HepG2 (cell line): ENCODE data around the gene HS3ST5. TPM values are rescaled to one million over a fixed set of nuclear protein-coding genes. Genes with fewer than 3 reads are reported as not detected.
"Not testable (repeated sequence)": the region's sequence is repeated elsewhere in the genome, so short reads cannot be mapped to it uniquely, and the experiment has no call there.

Source experiments
- ATAC-seq: fragments of 200-7000 bp; cut with Tn5 transposase; 3 replicates; pipeline ENCODE4 v1.9.1; 2020; ENCODE audit warnings: mild to moderate bottlenecking, moderate library complexity
- BruUV-seq: library from RNA; stranded (reverse); fragments of 400-500 nt; replicated peaks from 2 replicates; lab custom pipeline; 2021; lab: Mats Ljungman, UMichigan
- CTCF ChIA-PET: fragments of 300-600 bp; formaldehyde crosslinking; extraction: SDS; loops from one replicate; lab custom pipeline; 2021; ENCODE audit warnings: low total read pairs, inconsistent platforms, low intra/inter-chr PET ratio; lab: Yijun Ruan, JAX
- POLR2A ChIA-PET: fragments of 350-600 bp; sonication (Branson Sonifier 250); formaldehyde crosslinking; loops from one replicate; lab custom pipeline; 2020; ENCODE audit warnings: antibody characterized with exemption, inconsistent platforms; lab: Yijun Ruan, JAX
- DNase-seq: peaks from one replicate; pipeline ENCODE4 v3.0.0-alpha.2; 2015; ENCODE audit warnings: low spot score
- FAIRE-seq: peaks from 3 replicates; lab custom pipeline; 2011; peaks lifted over from hg19 to GRCh38; lab: Jason Lieb, UNC
- H2AFZ ChIP-seq: one replicate; pipeline ENCODE4 v1.6.1; 2011; ENCODE audit warnings: low read length, inconsistent platforms
- H3K27ac ChIP-seq: fragments of 300-600 bp; 3 replicates; pipeline ENCODE4 v1.8.0; 2011; ENCODE audit warnings: mixed run types, mild to moderate bottlenecking, mixed read lengths, low read length, inconsistent platforms; ENCODE audit not compliant: insufficient read depth; ENCODE audit errors: extremely low read length
- H3K27me3 ChIP-seq, 2 experiments: fragments of 200-600 bp in 1 of 2; 2 replicates in 1 of 2; 3 replicates in 1 of 2; pipeline versions ENCODE4 v1.6.0 to v1.8.0; 2011; ENCODE audit warnings: low read length in 2 of 2, mild to moderate bottlenecking in 2 of 2, moderate library complexity in 2 of 2, inconsistent platforms in 1 of 2; ENCODE audit not compliant: insufficient read depth in 2 of 2, control insufficient read depth in 1 of 2
- H3K36me3 ChIP-seq, 2 experiments: fragments of 200-600 bp in 1 of 2; replicated peaks in 1 of 2; 2 replicates in 1 of 2; 3 replicates in 1 of 2; pipeline versions ENCODE4 v1.5.1 to v1.8.0; 2011; ENCODE audit warnings: low read length in 2 of 2, inconsistent platforms in 1 of 2; ENCODE audit not compliant: insufficient read depth in 2 of 2, control insufficient read depth in 1 of 2
- H3K4me1 ChIP-seq: 2 replicates; pipeline ENCODE4 v1.5.1; 2012; ENCODE audit warnings: low read length, inconsistent platforms; ENCODE audit not compliant: insufficient read depth
- H3K4me2 ChIP-seq: 2 replicates; pipeline ENCODE4 v1.6.0; 2011; ENCODE audit warnings: low read depth, low read length, inconsistent platforms
- H3K4me3 ChIP-seq, 3 experiments: fragments of 200-600 bp in 1 of 3; sonication (generic), shearing (Covaris generic) in 1 of 3; replicated peaks in 1 of 3; 2 replicates each; pipeline ENCODE4 v1.5.1; 2011 to 2016; ENCODE audit warnings: low read length in 3 of 3, inconsistent platforms in 2 of 3, low read depth in 2 of 3, mild to moderate bottlenecking in 2 of 3, control low read depth in 1 of 3, mixed read lengths in 1 of 3; ENCODE audit not compliant: insufficient read depth in 1 of 3
- H3K79me2 ChIP-seq: one replicate; pipeline ENCODE4 v1.6.1; 2011; ENCODE audit warnings: low read length, inconsistent platforms; ENCODE audit not compliant: insufficient read depth
- H3K9ac ChIP-seq: 2 replicates; pipeline ENCODE4 v1.6.0; 2011; ENCODE audit warnings: mild to moderate bottlenecking, low read depth, low read length, inconsistent platforms; ENCODE audit not compliant: insufficient read depth
- H3K9me3 ChIP-seq: 2 replicates; pipeline ENCODE4 v1.5.1; 2012; ENCODE audit warnings: mild to moderate bottlenecking, low read length
- H4K20me1 ChIP-seq: 2 replicates; pipeline ENCODE4 v1.6.0; 2011; ENCODE audit warnings: inconsistent platforms, mild to moderate bottlenecking, low read length, moderate library complexity; ENCODE audit not compliant: insufficient read depth
- LCORL ChIP-seq, 2 experiments: fragments of 450-650 bp in 1 of 2; sonication (generic) in 1 of 2; formaldehyde crosslinking in 1 of 2; IDR thresholded peaks; 2 replicates each; pipeline versions ENCODE4 v1.5.0 to v1.6.1; 2017 to 2020; ENCODE audit warnings: antibody characterized with exemption in 1 of 2, missing genetic modification reagents in 1 of 2
- PAX8 ChIP-seq: sonication (generic); formaldehyde crosslinking; IDR thresholded peaks from 2 replicates; pipeline ENCODE4 v1.8.0; 2022; ENCODE audit warnings: mild to moderate bottlenecking, missing genetic modification reagents, borderline replicate concordance
- TAF15 ChIP-seq: fragments of 200-400 bp; formaldehyde crosslinking; IDR thresholded peaks from one replicate; pipeline ENCODE4 v1.6.1; 2018; ENCODE audit warnings: mild to moderate bottlenecking, low read depth, low read length; ENCODE audit not compliant: poor library complexity, severe bottlenecking
- U2AF2 ChIP-seq: fragments of 200-400 bp; formaldehyde crosslinking; IDR thresholded peaks from 2 replicates; pipeline ENCODE4 v1.6.1; 2017; ENCODE audit warnings: low read depth, mild to moderate bottlenecking, low read length
- ZFP36 ChIP-seq: fragments of 150-350 bp; IDR thresholded peaks from 2 replicates; pipeline ENCODE4 v1.6.1; 2018; ENCODE audit warnings: borderline replicate concordance, low read length, low read depth; ENCODE audit not compliant: partially characterized antibody
- ZNF230 ChIP-seq: sonication (generic); formaldehyde crosslinking; IDR thresholded peaks from 2 replicates; pipeline ENCODE4 v1.4.0; 2020; ENCODE audit warnings: mild to moderate bottlenecking, missing genetic modification reagents
- ZNF572 ChIP-seq: sonication (generic); formaldehyde crosslinking; IDR thresholded peaks from 2 replicates; pipeline ENCODE4 v1.5.1; 2020; ENCODE audit warnings: mild to moderate bottlenecking, missing genetic modification reagents
- ZNF781 ChIP-seq: sonication (generic); formaldehyde crosslinking; IDR thresholded peaks from 2 replicates; pipeline ENCODE4 v1.5.1; 2020; ENCODE audit warnings: borderline replicate concordance, mild to moderate bottlenecking, missing genetic modification reagents; ENCODE audit errors: not compliant biosample characterization
- ZNF841 ChIP-seq: sonication (generic); formaldehyde crosslinking; IDR thresholded peaks from 2 replicates; pipeline ENCODE4 v1.8.1; 2023; ENCODE audit warnings: missing genetic modification reagents, borderline replicate concordance
- WGBS: methylation state at CpG from one replicate; pipeline ENCODE4 v1.1.6; 2017; ENCODE audit warnings: low lambda C conversion rate; 5-methylcytosine and 5-hydroxymethylcytosine counted together
- in situ Hi-C: cut with HindIII; loops from 2 replicates; pipeline ENCODE4 v1.10.0; 2017; ENCODE audit warnings: low pct_unique_long_range_greater_than_20kb; ENCODE audit not compliant: extremely low pct_ligation_motif_present
- intact Hi-C: fragments of 100-400 bp; cut with micrococcal nuclease; formaldehyde crosslinking; loops from one replicate; pipeline ENCODE4 v1.10.0; 2022; ENCODE audit not compliant: unreplicated experiment
- polyA plus RNA-seq, 8 experiments: library from polyadenylated mRNA; depleted of rRNA in 3 of 8; stranded (reverse) in 7 of 8; unstranded in 1 of 8; fragments of >200 nt; fragmentation: Illumina TruSeq in 4 of 8; extraction: Trizol in 4 of 8; gene quantifications; 2 replicates each; pipeline versions ENCODE4 v1.2.1 to v1.2.3, GENCODE V29; 2011 to 2016; ENCODE audit warnings: low read depth in 4 of 8, missing spikeins in 1 of 8, mixed read lengths in 1 of 8; ENCODE audit not compliant: insufficient read depth in 1 of 8
- total RNA-seq, 5 experiments: library from RNA; depleted of rRNA; stranded (reverse); fragments of >200 nt; fragmentation: Illumina TruSeq; extraction: Trizol; gene quantifications; 2 replicates each; pipeline ENCODE4 v1.2.3, GENCODE V29; 2016; ENCODE audit warnings: low read depth in 1 of 5
- TF ChIP-seq, protein P1 (sequence below): sonication (generic); formaldehyde crosslinking; IDR thresholded peaks from 2 replicates; pipeline ENCODE4 v1.5.0; 2020; ENCODE audit warnings: mild to moderate bottlenecking, missing genetic modification reagents, moderate library complexity
- TF ChIP-seq, protein P2 (sequence below): IDR thresholded peaks from 2 replicates; pipeline ENCODE4 v1.6.1; 2016
- TF ChIP-seq, protein P3 (sequence below): IDR thresholded peaks from 2 replicates; pipeline ENCODE4 v1.6.1; 2016; ENCODE audit warnings: mild to moderate bottlenecking

The HS3ST5 gene
- total and polyA plus RNA-seq, 2 of the 13 experiments (the other 11 are each of a cell fraction or from before 2014, with no cell fraction given): 1.1 to 1.6 TPM

DNA sequence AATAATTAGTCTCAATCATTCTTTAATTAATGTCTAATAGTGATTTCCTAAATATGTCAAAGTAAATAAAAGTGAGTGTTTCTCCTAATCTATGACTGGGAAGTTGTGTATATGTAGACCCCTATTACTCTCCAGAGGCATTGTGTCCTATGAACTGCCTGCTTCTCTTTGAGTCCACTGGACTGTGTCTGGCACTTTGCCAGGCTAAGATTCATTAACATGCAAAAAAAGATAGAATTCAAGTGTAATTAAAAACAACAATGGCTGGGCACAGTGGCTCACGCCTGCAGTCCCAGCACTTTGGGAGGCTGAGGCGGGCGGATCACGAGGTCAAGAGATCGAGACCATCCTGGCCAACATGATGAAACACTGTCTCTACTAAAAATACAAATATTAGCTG is 298.3 kb downstream of the HS3ST5 start:
- WGBS: 81% methylated on average over 5 of the region's 5 CpGs
- intact Hi-C loops; H3K4me2 ChIP-seq; POLR2A ChIA-PET; H3K4me3 ChIP-seq; H2AFZ ChIP-seq; H3K79me2 ChIP-seq; in situ Hi-C loops; BruUV-seq; DNase-seq; CTCF ChIA-PET; H4K20me1 ChIP-seq; H3K36me3 ChIP-seq; H3K4me1 ChIP-seq; FAIRE-seq; H3K9me3 ChIP-seq; H3K9ac ChIP-seq; ATAC-seq; H3K27me3 ChIP-seq; H3K27ac ChIP-seq; TF ChIP-seq LCORL (CRISPR knock-in tag; IDR thresholded peaks at IDR 0.05): not testable (repeated sequence)
- TF ChIP-seq LCORL (IDR thresholded peaks at IDR 0.05): peak; percentile 46; the same call in 1 of the 2 replicates

DNA sequence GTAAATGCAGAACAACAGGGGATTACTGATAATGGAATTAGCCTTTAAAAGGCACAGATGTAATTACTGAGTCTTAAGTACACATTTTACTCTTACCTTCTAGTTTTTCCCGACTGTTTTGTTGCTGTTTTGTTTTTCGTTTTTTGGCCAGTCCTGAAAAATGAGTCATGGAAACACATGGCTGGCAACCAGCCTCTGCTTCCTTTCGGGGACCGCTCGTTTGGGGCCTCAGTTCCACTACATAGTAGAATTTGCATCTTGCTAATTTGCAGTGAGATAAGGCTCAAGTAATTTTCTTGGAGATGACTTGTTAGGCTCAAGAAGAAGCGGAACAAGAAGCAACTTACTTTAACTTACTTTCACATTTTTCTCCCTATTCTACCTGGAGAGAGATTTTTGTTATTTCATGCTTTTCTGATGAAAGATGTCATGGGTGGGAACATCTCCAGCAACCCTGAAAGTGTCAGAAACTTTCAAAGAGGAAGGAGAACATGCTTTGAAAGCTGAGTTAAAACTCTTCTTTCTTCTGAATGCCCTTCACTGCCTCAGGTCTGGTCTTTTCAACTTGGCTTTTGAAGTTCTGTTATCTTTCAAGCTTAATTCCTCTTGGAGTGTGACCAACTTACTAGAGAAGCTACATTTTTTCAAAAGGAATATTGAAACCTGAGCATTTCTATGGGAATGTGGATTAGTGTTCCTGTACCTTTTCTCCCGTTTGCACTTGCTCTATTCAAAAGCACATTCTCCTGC is 300.4 kb downstream of the HS3ST5 start:
- Histone ChIP-seq H3K9ac (no peak overlapping the region), H3K36me3 (no peaks in the 10 kb centered on the region), H4K20me1 (no peaks in the 10 kb centered on the region), H3K4me2 (no peak overlapping the region), H3K4me1 (no peaks in the 10 kb centered on the region), H3K27me3 (no peaks in the 10 kb centered on the region), H3K9me3 (no peaks in the 10 kb centered on the region), H2AFZ (no peak overlapping the region), H3K79me2 (no peaks in the 10 kb centered on the region), H3K27ac (no peak overlapping the region), H3K4me3 (no peak overlapping the region)
- intact Hi-C loops: no loop called here
- WGBS: 43% methylated on average over 7 of the region's 7 CpGs
- no peak for ATAC-seq
- CTCF ChIA-PET: no interaction called here
- BruUV-seq: no TSS peak
- POLR2A ChIA-PET: no interaction called here
- no peak for FAIRE-seq
- DNase-seq: no peak
- in situ Hi-C loops: no loop called here
- TF ChIP-seq, protein P1, sequence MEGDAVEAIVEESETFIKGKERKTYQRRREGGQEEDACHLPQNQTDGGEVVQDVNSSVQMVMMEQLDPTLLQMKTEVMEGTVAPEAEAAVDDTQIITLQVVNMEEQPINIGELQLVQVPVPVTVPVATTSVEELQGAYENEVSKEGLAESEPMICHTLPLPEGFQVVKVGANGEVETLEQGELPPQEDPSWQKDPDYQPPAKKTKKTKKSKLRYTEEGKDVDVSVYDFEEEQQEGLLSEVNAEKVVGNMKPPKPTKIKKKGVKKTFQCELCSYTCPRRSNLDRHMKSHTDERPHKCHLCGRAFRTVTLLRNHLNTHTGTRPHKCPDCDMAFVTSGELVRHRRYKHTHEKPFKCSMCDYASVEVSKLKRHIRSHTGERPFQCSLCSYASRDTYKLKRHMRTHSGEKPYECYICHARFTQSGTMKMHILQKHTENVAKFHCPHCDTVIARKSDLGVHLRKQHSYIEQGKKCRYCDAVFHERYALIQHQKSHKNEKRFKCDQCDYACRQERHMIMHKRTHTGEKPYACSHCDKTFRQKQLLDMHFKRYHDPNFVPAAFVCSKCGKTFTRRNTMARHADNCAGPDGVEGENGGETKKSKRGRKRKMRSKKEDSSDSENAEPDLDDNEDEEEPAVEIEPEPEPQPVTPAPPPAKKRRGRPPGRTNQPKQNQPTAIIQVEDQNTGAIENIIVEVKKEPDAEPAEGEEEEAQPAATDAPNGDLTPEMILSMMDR: no peak
- TF ChIP-seq ZNF572 (CRISPR knock-in tag) (no peak), ZNF230 (CRISPR knock-in tag) (no peak), ZNF781 (no peak), PAX8 (CRISPR knock-in tag) (no peak), ZNF841 (CRISPR knock-in tag) (no peak), TAF15 (no peak), U2AF2 (no peak), ZFP36 (no peak)
- TF ChIP-seq, protein P2, sequence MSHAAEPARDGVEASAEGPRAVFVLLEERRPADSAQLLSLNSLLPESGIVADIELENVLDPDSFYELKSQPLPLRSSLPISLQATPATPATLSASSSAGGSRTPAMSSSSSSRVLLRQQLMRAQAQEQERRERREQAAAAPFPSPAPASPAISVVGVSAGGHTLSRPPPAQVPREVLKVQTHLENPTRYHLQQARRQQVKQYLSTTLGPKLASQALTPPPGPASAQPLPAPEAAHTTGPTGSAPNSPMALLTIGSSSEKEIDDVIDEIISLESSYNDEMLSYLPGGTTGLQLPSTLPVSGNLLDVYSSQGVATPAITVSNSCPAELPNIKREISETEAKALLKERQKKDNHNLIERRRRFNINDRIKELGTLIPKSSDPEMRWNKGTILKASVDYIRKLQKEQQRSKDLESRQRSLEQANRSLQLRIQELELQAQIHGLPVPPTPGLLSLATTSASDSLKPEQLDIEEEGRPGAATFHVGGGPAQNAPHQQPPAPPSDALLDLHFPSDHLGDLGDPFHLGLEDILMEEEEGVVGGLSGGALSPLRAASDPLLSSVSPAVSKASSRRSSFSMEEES (CRISPR knock-in tag): no peak
- TF ChIP-seq, protein P3, sequence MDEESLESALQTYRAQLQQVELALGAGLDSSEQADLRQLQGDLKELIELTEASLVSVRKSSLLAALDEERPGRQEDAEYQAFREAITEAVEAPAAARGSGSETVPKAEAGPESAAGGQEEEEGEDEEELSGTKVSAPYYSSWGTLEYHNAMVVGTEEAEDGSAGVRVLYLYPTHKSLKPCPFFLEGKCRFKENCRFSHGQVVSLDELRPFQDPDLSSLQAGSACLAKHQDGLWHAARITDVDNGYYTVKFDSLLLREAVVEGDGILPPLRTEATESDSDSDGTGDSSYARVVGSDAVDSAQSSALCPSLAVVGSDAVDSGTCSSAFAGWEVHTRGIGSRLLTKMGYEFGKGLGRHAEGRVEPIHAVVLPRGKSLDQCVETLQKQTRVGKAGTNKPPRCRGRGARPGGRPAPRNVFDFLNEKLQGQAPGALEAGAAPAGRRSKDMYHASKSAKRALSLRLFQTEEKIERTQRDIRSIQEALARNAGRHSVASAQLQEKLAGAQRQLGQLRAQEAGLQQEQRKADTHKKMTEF (CRISPR knock-in tag): no peak
